ENCODE measurements around the gene OR52H1.

DNA sequence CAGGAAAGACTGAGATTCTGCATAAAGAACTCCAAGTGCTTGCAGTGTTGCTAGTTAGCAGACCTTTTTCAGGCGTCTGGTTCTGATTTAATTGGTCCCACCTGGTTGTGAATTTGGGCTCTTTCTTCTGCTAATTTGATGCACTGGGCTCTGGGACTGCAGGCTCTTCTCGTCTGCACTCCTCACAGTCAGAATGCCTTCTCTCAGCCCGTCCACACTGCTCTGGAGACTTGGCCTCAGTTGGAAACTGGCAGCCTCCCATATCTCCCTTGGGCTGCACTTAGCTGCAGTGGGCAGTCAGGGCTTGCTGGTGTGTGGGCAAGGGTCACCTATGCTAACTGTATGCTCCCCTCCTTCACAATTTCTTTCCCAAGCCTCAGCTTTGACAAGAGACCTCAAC is 49.6 kb upstream of the OR52H1 start:
- TF ChIP-seq, protein P1, sequence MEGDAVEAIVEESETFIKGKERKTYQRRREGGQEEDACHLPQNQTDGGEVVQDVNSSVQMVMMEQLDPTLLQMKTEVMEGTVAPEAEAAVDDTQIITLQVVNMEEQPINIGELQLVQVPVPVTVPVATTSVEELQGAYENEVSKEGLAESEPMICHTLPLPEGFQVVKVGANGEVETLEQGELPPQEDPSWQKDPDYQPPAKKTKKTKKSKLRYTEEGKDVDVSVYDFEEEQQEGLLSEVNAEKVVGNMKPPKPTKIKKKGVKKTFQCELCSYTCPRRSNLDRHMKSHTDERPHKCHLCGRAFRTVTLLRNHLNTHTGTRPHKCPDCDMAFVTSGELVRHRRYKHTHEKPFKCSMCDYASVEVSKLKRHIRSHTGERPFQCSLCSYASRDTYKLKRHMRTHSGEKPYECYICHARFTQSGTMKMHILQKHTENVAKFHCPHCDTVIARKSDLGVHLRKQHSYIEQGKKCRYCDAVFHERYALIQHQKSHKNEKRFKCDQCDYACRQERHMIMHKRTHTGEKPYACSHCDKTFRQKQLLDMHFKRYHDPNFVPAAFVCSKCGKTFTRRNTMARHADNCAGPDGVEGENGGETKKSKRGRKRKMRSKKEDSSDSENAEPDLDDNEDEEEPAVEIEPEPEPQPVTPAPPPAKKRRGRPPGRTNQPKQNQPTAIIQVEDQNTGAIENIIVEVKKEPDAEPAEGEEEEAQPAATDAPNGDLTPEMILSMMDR (IDR thresholded peaks at IDR 0.05; ENCODE audit: insufficient read depth, low read depth, low read length): no peak
- no peak for TF ChIP-seq EZH2 (IDR thresholded peaks at IDR 0.05; ENCODE audit: insufficient read depth, low read length)
